GM19438 (cell line): ENCODE results near the gene PPFIA1.
"Not testable (repeated sequence)": the region's sequence is repeated elsewhere in the genome, so short reads cannot be mapped to it uniquely, and the experiment has no call there.

Experiments used
- ATAC-seq: cut with Tn5 transposase; IDR thresholded peaks from one replicate; pipeline ENCODE4 v1.9.1; 2021; ENCODE audit warnings: low read depth; ENCODE audit not compliant: unreplicated experiment

PPFIA1 gene

DNA sequence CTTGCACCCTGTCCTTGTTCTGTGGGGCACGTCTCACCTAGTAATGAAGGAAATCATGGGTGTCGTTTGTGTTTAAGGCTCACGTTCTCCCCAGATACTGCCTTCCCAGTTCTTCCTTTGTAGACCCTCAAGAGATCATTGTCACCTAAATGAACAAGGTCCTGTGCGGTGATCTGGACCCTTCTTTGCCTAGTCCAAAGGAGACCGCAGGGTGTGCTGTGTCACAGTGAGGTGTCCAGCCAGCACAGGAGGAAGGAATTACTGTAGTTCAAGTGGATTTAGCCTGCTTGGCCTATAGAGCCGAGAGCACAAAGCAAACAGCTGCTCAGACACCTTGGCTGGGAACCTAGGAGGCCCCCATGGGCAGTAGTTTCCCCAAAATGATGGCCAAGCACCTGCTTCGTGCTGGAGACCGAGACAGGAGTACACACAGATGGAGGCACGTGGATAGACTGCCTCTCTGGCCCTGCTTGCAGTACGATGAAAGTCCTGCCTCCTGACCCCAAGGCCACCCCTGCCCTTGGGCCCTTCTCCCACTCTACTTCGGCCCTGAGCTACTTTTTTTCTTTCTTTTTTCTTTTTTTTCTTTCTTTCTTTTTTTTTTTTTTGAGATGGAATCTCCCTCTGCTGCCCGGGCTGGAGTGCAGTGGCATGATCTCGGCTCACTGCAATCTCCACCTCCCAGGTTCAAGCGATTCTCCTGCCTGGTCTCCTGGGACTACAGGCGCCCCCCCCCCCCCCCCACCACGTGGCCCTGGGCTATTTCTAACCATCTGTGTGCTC, 19.4 kb upstream of the PPFIA1 start:
- ATAC-seq, result no peak

DNA sequence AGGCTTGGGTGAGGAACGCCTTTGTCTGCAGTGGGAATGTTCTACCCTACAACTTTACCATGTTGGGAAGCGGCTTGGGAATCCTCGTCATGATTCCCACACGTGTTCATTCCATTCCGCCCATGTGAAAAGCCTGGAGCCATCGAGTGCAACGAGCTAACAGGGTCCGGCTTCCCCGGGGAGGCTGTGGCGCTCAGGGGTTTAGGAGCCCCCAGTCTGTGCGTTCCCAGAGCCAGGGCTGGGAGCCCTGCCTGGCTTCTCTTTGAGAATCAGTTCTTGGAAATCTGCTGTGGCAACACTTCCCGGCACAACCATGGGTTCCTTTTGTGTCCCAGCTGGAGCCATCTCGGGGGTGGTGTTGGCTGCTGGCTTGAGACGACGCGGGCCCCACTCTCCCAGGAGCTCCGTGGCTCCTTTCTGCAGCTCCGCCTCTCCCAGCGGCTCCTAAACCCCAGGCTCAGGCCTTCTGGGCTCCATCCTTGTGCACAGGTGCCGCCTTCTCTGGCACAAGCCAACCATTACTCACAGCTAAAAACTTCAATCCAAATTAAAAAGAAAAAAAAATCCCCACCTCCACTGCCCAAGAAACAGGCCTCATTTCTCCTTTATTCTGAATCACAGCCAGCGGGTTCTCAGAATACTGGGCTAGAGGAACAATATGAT, 18.7 kb upstream of the PPFIA1 start:
- no peak for ATAC-seq

DNA sequence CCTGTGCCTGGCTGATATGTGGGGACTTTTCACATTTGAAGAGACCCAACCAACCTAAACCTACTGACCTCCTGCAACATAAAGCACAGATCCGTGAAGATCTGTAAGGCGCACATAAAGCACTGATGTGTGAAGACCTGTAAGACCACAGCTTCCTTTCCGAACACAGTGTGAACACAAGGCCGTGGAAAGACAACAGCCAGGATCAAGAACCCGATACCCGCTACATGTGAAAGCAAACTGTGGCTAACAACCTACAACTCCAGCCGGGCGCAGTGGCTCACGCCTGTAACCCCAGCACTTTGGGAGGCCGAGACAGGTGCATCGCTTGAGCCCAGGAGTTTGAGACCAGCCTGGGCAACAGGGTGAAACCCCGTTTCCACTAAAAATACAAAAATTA, 17.6 kb upstream of the PPFIA1 start:
- peak; percentile 74 for ATAC-seq

DNA sequence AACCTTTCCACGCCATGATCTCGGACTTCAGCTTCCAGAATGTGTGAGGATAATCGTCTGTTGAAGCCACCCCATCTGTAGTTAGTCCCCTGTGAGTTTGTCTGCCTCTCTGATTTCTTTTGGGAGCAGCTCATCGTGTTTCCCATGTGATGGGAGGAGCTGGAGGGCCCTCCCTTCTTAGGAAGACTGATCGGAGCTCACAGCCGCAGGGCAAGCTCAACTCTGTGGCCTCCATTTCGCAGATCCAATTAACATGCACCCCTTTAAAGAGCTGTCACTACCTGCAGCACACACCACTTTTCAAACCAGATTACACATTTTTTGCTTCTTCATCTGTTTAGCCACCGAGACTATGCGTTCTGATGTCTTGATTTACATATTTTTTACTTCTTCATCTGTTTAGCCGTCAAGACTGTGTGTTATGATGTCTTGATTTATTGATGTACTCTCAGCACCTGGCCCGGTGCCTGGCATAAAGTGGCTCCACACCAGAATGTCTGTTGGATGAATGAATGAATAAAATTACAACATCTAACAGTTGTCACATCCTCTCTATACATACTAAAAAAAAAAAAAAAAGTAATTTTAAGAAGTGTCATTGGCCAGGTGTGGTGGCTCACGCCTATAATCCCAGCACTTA, 14.9 kb upstream of the PPFIA1 start:
- no peak for ATAC-seq

DNA sequence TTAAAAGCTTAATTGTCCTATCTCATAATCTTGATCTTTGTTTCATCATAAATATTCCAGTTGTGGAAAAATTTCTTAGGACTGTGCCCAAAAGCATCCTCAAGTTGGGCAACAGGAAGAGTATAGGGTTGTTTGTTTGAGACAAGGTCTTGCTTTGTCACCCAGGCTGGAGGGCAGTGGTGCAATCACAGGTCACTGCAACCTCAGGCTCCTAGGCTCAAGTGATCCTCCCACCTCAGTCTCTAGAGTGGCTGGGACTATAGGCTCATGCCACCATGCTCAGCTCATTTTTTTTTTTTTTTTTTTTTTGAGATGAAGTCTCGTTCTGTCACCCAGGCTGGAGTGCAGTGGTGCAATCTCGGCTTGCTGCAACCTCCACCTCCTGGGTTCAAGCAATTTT, 11.4 kb upstream of the PPFIA1 start:
- not testable (repeated sequence) for ATAC-seq

DNA sequence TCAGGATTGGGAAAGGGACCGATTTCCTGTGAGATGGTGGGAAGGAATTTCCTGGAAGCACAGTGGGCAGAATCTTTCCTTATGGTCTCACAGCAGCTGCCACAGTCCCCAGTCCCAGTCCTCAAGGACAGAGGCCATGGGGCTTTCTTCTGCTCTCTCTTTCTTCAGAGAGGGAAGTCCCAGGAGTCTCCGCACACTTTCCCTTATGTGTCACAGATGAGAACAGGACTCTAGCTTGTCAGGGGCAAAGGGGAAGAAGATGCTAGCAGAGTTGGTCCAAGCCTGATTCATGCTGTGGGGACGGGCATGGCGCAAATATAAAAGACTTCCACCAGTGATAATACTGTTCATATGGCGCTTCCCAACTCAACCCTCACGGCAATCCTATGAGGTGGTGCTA, 7.5 kb upstream of the PPFIA1 start:
- no peak for ATAC-seq

DNA sequence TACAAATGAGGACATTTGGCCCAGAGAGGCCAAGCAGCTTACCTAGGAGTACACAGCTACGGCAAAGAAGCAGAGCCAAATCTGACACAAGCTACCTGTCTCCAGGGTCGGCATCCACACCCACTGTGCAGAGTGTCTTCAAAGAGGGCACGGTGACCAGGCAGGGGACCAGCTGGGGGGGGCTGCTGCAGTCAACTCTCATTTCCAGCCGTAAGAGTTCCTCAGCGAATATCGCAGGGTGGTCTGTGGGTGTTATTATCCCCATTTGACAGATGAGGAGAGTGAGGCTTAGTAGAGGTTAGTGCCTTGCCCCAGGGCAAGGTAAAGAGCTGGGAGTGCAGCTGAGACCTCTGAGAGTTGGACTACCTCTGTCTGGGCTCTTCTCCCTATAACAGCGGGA, 7.1 kb upstream of the PPFIA1 start:
- no peak for ATAC-seq

DNA sequence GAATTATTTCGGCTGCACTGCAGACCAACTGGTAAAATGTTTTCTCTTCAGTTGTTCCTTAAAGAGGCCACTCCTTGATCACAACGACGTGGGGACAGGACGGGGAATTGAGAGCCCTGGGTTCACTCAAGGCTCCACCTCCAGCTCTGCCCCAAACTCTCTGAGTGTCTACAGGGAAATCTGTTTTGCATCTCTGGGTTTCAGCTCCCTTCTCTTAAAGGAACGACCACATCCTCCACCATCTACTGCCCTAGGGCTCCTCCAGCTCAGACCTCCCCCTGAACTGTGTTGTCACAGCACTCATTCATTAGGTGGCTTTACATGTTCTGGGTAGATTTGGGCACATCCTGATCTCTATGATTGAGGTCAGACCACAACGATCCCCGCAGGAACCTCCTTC, 5.1 kb upstream of the PPFIA1 start:
- peak; percentile 49 for ATAC-seq

DNA sequence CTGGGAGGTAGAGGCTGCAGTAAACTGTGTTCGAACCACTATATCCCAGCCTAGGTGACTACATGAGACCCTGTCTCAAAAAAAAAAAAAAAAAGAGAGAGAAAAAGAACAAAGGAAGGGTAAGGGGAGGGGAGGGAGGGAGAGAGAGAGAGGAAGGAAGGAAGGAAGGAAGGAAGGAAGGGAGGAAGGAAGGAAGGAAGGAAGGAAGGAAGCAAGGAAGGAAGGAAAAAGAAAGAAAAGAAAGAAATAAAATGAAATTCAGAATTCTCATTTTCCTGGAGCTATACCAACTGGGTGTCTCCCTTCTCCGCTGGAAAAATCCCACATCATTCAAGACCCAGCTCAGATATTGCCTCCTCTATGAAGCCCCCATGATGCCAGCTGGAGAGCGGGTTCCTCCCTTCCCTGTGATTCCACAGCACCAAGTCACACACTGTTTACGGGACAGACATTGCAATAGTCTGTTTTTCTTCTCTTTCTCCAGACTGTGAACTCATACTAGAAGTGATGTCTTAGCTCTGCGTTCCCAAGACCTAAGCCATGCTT, 3.0 kb upstream of the PPFIA1 start:
- ATAC-seq, result no peak

DNA sequence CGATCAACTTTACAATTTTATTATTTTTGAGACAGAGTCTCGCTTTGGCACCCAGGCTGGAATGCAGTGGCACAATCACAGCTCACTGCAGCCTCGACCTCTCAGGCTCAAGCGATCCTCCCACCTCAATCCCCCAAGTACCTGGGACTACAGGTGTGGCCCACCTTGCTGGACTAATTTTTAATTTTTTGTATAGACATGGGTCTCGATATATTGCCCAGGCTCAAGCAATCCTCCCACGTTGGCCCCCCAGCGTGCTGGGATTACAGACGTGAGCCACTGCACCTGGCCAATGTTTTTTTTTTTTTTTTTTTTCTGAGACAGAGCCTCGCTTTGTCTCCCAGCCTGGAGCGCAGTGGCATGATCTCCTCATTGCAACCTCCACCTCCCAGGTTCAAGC, 2.0 kb upstream of the PPFIA1 start:
- ATAC-seq, result no peak

DNA sequence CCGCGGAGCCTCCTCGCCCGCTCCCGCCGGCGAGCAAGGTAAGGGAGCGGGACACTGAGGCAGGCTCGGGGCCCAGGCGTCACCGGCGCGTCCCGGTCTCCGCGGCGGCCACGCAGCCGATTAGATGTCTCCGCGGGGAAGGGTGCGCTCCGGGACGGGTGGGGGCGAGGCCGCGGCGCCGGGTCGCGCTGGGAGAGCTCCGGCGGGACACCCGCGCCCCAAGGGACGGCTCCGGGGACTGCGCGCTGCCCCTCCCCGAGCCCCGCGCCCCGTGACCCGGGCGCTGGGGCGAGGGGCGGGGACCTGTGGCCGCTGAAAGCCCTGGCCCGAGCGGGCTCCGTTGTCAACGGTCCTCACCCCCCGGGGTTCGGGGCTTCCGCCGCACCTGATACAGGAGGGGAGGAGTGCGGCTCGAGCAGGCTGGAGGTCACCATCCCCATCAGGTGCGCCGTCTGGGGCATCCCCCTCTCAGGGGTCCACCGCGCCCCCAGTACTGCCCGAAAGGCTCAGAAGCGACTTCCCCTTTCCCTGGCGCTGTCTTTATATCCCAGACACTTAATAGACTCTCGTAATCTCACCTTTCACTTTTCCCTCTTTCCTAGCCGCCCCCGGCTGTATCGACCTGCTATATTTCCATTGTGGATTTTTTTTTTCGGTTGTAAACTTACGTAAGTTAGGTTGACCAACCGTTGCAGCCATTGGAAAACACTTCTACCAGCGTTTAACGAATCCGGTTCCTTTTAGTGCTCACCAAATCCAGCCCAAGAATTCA, 573 bp downstream of the PPFIA1 start:
- peak; percentile 23 for ATAC-seq

DNA sequence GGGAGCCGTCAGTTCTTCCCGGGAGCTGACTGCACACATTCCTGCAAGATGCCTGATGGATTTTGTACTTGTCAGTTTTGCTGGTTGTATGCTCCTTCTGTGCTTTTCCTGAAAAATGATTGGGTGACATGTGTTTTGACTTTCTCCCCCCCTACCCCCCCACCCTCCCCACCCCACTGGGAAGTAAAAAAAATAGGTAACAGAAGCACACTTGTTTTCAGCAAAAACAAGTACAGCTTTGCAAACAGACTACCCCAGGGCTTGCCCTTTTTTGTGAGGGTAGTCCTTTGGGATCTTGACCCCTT, 1.1 kb downstream of the PPFIA1 start:
- no peak for ATAC-seq

DNA sequence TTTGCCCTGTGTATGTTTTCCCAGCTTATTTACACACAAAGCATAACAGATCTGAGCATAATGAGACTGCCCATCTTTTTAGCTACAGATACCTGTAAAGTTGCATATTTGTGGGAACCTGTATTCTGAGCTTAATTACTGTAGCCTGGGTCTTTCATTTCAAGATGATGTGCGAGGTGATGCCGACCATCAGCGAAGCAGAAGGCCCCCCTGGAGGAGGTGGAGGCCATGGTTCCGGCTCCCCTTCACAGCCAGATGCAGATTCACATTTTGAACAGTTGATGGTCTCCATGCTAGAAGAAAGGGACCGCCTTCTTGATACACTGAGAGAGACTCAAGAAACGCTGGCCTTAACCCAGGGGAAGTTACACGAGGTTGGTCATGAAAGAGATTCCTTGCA, 1.5 kb downstream of the PPFIA1 start:
- no peak for ATAC-seq

DNA sequence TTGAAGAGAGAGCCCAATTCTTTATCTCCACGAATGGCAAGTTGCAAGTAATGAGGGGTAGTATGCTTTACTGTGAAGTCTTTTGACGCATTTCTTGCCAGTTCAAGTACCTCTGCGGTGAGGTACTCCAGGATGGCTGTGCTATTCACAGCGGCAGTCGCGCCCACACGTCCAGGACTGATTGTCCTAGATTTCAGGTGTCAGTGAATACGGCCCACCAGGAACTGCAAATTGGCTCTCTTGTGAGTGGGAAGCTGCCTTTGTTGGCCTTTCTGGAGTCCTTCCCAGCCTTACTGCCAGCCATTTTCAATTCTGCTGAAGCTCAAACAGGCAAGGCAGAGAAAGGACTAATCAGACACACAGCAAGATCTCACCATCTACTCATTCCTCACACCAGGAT, 8.5 kb downstream of the PPFIA1 start:
- ATAC-seq, result no peak

DNA sequence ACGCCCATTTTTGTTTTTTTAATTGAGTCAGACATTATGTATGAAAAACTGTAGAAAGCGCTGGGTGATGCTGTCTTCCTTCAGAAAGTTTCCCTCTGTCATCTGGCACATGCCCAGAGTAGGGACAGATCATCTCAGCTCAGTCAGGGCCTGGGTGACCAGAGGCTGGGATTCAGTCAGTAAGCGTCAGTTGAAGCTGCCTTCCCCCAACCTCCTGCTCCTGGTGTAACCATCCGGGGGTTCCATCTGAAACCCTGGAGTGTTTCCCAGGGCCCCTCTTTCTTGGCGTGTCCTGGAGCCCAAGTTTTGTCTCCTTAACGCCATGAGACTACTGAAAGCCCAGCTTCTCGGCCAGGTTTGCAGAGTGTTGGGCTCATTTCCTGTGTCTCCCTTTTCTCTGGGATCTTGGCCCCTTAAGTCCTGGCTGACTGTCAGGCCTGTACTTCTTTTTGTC, 10.7 kb downstream of the PPFIA1 start:
- ATAC-seq, result no peak

DNA sequence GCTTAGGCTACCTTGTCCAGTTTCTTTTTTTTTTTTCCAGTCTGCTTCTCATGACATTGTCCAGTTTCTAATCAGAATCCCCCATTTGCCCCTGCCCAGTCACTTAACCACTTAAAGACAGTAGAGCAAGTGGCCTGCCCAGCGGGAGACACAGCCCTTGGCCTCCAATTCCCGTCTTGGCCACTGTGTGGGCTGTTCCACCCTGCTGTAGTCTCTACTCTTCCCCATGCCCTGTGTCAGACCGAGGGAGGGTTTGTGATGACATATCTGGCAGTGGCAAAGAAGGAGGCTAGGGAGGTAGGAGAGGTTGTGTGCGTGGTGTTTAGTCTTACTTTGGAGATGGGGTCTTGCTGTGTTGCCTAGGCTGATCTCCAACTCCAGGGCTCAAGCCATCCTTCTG, 11.5 kb downstream of the PPFIA1 start:
- no peak for ATAC-seq

DNA sequence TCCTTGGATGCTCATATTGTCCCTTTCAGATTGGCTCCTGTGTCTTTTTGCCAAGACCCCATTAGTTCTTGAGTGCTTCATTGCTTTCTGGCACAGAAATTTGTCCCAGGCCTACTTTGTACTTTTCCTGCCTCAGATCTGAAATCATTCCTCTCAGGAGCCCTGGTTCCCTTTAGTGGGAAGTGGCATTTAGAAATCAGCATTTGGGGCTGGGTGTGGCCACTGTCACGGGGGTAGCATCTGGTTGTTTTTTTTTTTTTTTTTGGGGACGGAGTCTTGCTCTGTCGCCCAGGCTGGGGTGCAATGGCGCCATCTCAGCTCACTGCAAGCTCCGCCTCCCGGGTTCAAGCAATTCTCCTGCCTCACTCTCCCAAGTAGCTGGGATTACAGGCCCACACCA, 18.2 kb downstream of the PPFIA1 start:
- ATAC-seq, result no peak

DNA sequence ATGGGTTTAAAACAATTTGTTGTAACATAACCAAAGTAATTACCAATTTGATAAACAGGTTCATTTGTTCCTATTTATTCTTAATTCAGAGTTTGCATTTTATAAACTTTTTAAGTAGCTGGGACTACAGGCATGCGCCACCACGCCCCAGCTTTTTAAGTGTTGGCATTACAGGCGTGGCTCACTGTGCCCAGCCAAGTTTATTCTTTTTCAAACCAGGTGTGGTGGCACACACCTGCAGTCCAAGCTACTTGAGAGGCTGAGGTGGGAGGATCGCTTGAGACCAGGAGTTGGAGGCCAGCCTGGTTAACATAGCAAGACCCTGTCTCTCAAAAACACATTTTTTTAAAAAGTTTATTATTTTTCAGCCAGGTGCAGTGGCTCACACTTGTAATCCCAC, 19.1 kb downstream of the PPFIA1 start:
- ATAC-seq, result no peak

DNA sequence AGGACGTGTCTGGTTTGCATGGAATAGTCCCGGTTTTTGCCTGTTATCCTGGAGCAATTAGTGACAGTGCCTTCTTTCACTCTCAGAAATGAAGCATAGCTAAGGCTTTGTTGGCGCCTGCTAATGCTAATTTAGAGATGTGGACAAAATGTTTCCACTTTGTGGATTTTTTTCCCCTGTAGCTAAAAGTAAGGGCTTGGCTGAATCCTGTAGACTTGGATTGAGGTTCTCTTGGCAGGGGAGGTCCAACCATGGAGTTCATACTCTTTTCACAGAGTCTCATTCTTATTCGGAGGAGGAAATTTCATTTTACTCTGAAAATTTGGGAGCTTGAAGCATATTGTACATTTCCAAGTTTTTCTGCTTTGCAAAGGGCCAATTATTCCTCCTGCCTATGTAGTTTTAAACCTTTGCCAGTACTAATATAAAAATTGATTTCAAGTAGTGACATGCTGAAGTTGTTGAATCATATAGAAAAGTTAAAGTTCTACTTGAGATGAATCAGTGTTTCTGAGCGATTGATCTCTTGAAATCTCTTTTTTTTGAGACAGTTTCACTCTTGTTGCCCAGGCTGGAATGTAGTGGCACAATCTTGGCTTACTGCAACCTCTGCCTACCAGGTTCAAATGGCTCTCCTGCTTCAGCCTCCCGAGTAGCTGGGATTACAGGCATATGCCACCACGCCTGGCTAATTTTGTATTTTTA, 20.0 kb downstream of the PPFIA1 start:
- no peak for ATAC-seq

DNA sequence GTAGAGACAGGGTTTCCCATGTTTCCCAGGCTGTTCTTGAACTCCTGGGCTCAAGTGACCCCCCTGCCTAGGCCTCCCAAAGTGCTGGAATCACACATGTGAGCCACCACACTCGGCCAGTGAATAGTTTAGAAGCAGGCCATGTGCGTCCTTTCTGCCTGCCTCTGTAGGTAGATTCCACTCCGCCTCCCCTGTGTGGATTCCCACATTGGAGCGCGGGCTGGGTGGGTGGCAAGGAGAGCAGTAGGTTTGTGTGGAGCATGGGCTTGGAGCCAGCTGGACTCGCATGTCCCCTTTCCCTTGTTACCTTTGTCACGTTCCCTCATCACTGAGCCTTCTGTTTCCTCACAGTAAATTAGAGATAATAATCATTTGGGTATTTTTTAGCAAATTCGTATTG, 21.7 kb downstream of the PPFIA1 start:
- ATAC-seq, result no peak
